WTC11 (cell line): ENCODE results near the gene SIK2. TPM values are rescaled to one million over a fixed set of nuclear protein-coding genes. Genes with fewer than 3 reads are reported as not detected.

Experiments used
- ATAC-seq: fragments of 200-7000 bp; cut with Tn5 transposase; 2 replicates; pipeline ENCODE4 v1.10.0; 2021; ENCODE audit warnings: mild to moderate bottlenecking, moderate library complexity
- CTCF ChIA-PET: fragments of 300-600 bp; sonication (Branson Sonifier 250); formaldehyde crosslinking; loops from one replicate; lab custom pipeline; 2021; ENCODE audit warnings: antibody characterized with exemption; lab: Charles Lee
- POLR2A ChIA-PET: fragments of 350-600 bp; sonication (Branson Sonifier 250); formaldehyde crosslinking; loops from one replicate; lab custom pipeline; 2021; ENCODE audit warnings: antibody characterized with exemption; lab: Charles Lee
- DNase-seq: peaks from one replicate; pipeline ENCODE4 v3.0.0; 2021; ENCODE audit warnings: low spot score
- H3K27ac Mint-ChIP-seq: 2 replicates; pipeline ENCODE4 v1.8.0; 2021; ENCODE audit warnings: mixed read lengths
- H3K27me3 Mint-ChIP-seq: 2 replicates; pipeline ENCODE4 v1.8.0; 2021; ENCODE audit warnings: low read depth, mild to moderate bottlenecking, moderate library complexity, mixed read lengths
- H3K36me3 Mint-ChIP-seq: 2 replicates; pipeline ENCODE4 v1.8.0; 2021; ENCODE audit warnings: mixed read lengths
- H3K4me1 Mint-ChIP-seq: 2 replicates; pipeline ENCODE4 v1.8.0; 2022; ENCODE audit warnings: mixed read lengths
- H3K4me3 Mint-ChIP-seq: 2 replicates; pipeline ENCODE4 v1.8.0; 2021; ENCODE audit warnings: mild to moderate bottlenecking, moderate library complexity, mixed read lengths
- H3K9me3 Mint-ChIP-seq: 2 replicates; pipeline ENCODE4 v1.8.0; 2021; ENCODE audit warnings: mixed read lengths
- ETV6 ChIP-seq: sonication (generic); formaldehyde crosslinking; IDR thresholded peaks from 2 replicates; pipeline ENCODE4 v1.8.1; 2022; ENCODE audit warnings: mild to moderate bottlenecking, missing genetic modification reagents
- FOXK1 ChIP-seq: sonication (generic); formaldehyde crosslinking; IDR thresholded peaks from 2 replicates; pipeline ENCODE4 v1.8.0; 2022; ENCODE audit warnings: mild to moderate bottlenecking, moderate library complexity, missing genetic modification reagents
- GABPB1 ChIP-seq: sonication (generic); formaldehyde crosslinking; IDR thresholded peaks from 2 replicates; pipeline ENCODE4 v1.8.1; 2023; ENCODE audit warnings: mild to moderate bottlenecking, missing genetic modification reagents
- HMGA2 ChIP-seq: fragments of 250-450 bp; sonication (Bioruptor Pico); IDR thresholded peaks from 2 replicates; pipeline ENCODE4 v1.4.0; 2021; ENCODE audit warnings: mild to moderate bottlenecking, moderate library complexity
- JUN ChIP-seq: sonication (generic); formaldehyde crosslinking; IDR thresholded peaks from 2 replicates; pipeline ENCODE4 v1.8.0; 2023; ENCODE audit warnings: mild to moderate bottlenecking, missing genetic modification reagents
- KAT7 ChIP-seq: sonication (generic); formaldehyde crosslinking; IDR thresholded peaks from 2 replicates; pipeline ENCODE4 v1.8.1; 2023; ENCODE audit warnings: missing genetic modification reagents, mild to moderate bottlenecking, borderline replicate concordance
- PRRX2 ChIP-seq: fragments of 250-450 bp; sonication (Bioruptor Pico); IDR thresholded peaks from 2 replicates; pipeline ENCODE4 v1.8.0; 2021; ENCODE audit warnings: mild to moderate bottlenecking
- TEAD1 ChIP-seq: sonication (generic); formaldehyde crosslinking; IDR thresholded peaks from 2 replicates; pipeline ENCODE4 v1.8.0; 2022; ENCODE audit warnings: mild to moderate bottlenecking, missing genetic modification reagents
- ZNF138 ChIP-seq: sonication (generic); formaldehyde crosslinking; conservative IDR thresholded peaks from 2 replicates; pipeline ENCODE4 v1.8.1; 2022; ENCODE audit warnings: mild to moderate bottlenecking, moderate library complexity, missing genetic modification reagents
- ZNF416 ChIP-seq: fragments of 250-450 bp; sonication (Bioruptor Pico); IDR thresholded peaks from 2 replicates; pipeline ENCODE4 v1.9.0; 2021; ENCODE audit warnings: mild to moderate bottlenecking, inconsistent platforms
- total RNA-seq: library from RNA; stranded (reverse); gene quantifications from 3 replicates; pipeline ENCODE4 v1.2.3, GENCODE V29; 2021
- TF ChIP-seq, protein P1 (sequence below): sonication (generic); formaldehyde crosslinking; IDR thresholded peaks from 2 replicates; pipeline ENCODE4 v1.8.0; 2023; ENCODE audit warnings: missing genetic modification reagents
- TF ChIP-seq, protein P2 (sequence below): fragments of 200-600 bp; IDR thresholded peaks from 2 replicates; pipeline ENCODE4 v1.8.0; 2022; ENCODE audit warnings: antibody characterized with exemption
- TF ChIP-seq, protein P3 (sequence below): sonication (generic); formaldehyde crosslinking; conservative IDR thresholded peaks from 2 replicates; pipeline ENCODE4 v1.8.1; 2023; ENCODE audit warnings: mild to moderate bottlenecking, low read depth, missing genetic modification reagents, moderate library complexity
- TF ChIP-seq, protein P4 (sequence below): sonication (generic); formaldehyde crosslinking; IDR thresholded peaks from 2 replicates; pipeline ENCODE4 v1.8.1; 2022; ENCODE audit warnings: mild to moderate bottlenecking, missing genetic modification reagents, moderate library complexity, borderline replicate concordance
- TF ChIP-seq, protein P5 (sequence below): sonication (generic); formaldehyde crosslinking; IDR thresholded peaks from 2 replicates; pipeline ENCODE4 v1.8.1; 2023; ENCODE audit warnings: mild to moderate bottlenecking, missing genetic modification reagents, borderline replicate concordance
- TF ChIP-seq, protein P6 (sequence below): fragments of 250-450 bp; sonication (Bioruptor Pico); IDR thresholded peaks from 2 replicates; pipeline ENCODE4 v1.9.0; 2021; ENCODE audit warnings: mild to moderate bottlenecking
- TF ChIP-seq, protein P7 (sequence below): sonication (generic); formaldehyde crosslinking; IDR thresholded peaks from 2 replicates; pipeline ENCODE4 v1.8.0; 2022; ENCODE audit warnings: mild to moderate bottlenecking, missing genetic modification reagents
- TF ChIP-seq, protein P8 (sequence below): sonication (generic); formaldehyde crosslinking; IDR thresholded peaks from 2 replicates; pipeline ENCODE4 v1.8.0; 2022; ENCODE audit warnings: mild to moderate bottlenecking, missing genetic modification reagents

SIK2 gene
- total RNA-seq, 1 experiment from 2014 or later, result 7.2 TPM

DNA sequence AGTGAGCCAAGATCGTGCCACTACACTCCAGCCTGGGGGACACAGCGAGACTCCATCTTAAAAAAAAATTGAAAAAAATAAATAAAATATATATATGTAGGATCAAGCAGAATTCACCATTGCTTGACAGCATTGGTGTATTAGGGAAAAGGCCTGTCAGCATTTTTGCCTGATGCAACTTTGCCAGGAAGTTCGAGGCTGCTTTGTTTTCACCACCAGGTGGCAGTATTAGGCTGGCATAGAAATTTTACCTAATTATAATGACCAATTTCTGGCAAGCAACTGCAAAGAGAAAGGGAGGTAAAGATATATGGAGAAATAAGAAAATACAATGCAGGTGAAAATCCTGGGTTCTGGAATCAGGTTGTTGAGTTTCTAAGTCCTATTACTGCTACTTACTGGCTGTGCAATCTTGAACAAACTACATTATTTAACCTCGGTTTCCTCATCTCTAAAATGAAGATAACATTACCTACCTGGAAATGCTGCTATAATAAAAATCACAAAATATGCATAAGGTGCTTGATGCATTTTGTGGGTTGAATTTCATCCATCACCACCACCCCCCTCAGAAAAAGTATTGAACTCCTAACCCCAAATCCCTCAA lies 37.0 kb upstream of the SIK2 start:
- CTCF ChIA-PET, result interaction anchor here (0.6 to 1.1 kb wide), 3 partner anchors 16 to 110 kb away, joined by 3 to 4 read pairs (median 3); no protein-coding TSS in a partner anchor
- no peak overlapping the region for H3K4me3 Mint-ChIP-seq
- H3K36me3 Mint-ChIP-seq, result no peaks in the 10 kb centered on the region
- DNase-seq (peak; percentile 66), ATAC-seq (no peak)
- H3K9me3 Mint-ChIP-seq, result no peaks in the 10 kb centered on the region
- POLR2A ChIA-PET, result no interaction called here
- H3K27ac Mint-ChIP-seq, result no peak overlapping the region
- TF ChIP-seq, protein P1, sequence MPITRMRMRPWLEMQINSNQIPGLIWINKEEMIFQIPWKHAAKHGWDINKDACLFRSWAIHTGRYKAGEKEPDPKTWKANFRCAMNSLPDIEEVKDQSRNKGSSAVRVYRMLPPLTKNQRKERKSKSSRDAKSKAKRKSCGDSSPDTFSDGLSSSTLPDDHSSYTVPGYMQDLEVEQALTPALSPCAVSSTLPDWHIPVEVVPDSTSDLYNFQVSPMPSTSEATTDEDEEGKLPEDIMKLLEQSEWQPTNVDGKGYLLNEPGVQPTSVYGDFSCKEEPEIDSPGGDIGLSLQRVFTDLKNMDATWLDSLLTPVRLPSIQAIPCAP, result no peak
- TF ChIP-seq, protein P2, sequence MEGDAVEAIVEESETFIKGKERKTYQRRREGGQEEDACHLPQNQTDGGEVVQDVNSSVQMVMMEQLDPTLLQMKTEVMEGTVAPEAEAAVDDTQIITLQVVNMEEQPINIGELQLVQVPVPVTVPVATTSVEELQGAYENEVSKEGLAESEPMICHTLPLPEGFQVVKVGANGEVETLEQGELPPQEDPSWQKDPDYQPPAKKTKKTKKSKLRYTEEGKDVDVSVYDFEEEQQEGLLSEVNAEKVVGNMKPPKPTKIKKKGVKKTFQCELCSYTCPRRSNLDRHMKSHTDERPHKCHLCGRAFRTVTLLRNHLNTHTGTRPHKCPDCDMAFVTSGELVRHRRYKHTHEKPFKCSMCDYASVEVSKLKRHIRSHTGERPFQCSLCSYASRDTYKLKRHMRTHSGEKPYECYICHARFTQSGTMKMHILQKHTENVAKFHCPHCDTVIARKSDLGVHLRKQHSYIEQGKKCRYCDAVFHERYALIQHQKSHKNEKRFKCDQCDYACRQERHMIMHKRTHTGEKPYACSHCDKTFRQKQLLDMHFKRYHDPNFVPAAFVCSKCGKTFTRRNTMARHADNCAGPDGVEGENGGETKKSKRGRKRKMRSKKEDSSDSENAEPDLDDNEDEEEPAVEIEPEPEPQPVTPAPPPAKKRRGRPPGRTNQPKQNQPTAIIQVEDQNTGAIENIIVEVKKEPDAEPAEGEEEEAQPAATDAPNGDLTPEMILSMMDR, result peak; percentile 83
- TF ChIP-seq GABPB1 (CRISPR knock-in tag) (peak; percentile 92), FOXK1 (CRISPR knock-in tag) (no peak)
- TF ChIP-seq, protein P3, sequence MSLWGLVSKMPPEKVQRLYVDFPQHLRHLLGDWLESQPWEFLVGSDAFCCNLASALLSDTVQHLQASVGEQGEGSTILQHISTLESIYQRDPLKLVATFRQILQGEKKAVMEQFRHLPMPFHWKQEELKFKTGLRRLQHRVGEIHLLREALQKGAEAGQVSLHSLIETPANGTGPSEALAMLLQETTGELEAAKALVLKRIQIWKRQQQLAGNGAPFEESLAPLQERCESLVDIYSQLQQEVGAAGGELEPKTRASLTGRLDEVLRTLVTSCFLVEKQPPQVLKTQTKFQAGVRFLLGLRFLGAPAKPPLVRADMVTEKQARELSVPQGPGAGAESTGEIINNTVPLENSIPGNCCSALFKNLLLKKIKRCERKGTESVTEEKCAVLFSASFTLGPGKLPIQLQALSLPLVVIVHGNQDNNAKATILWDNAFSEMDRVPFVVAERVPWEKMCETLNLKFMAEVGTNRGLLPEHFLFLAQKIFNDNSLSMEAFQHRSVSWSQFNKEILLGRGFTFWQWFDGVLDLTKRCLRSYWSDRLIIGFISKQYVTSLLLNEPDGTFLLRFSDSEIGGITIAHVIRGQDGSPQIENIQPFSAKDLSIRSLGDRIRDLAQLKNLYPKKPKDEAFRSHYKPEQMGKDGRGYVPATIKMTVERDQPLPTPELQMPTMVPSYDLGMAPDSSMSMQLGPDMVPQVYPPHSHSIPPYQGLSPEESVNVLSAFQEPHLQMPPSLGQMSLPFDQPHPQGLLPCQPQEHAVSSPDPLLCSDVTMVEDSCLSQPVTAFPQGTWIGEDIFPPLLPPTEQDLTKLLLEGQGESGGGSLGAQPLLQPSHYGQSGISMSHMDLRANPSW (CRISPR knock-in tag), result no peak
- TF ChIP-seq, protein P4, sequence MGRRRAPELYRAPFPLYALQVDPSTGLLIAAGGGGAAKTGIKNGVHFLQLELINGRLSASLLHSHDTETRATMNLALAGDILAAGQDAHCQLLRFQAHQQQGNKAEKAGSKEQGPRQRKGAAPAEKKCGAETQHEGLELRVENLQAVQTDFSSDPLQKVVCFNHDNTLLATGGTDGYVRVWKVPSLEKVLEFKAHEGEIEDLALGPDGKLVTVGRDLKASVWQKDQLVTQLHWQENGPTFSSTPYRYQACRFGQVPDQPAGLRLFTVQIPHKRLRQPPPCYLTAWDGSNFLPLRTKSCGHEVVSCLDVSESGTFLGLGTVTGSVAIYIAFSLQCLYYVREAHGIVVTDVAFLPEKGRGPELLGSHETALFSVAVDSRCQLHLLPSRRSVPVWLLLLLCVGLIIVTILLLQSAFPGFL (CRISPR knock-in tag), result no peak
- peaks cover 30% of the 10 kb centered on the region for H3K4me1 Mint-ChIP-seq
- H3K27me3 Mint-ChIP-seq, result no peaks in the 10 kb centered on the region

DNA sequence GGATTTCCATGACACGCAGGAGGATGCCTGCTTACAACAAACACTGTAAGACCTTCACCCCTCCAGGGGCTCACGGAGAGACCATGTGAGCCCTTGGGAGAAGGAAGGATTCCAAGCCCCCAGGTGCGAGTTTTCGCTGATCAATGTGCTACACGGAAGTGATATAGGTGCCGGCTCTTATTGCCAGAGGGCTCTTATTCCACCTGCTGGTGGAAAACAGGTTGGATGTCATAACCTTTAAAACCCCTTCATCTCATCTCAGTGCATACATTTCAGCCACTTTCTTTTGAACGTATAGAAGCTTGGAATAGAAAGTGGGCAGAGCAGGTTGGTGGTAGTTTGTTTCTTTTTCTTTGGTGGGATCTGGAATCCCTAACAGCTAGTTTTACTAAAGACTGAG lies 35.9 kb upstream of the SIK2 start:
- POLR2A ChIA-PET, result no interaction called here
- H3K27me3 Mint-ChIP-seq, result no peaks in the 10 kb centered on the region
- H3K4me1 Mint-ChIP-seq, result peaks cover 28% of the 10 kb centered on the region
- no peaks in the 10 kb centered on the region for H3K36me3 Mint-ChIP-seq
- DNase-seq (no peak), ATAC-seq (peak; percentile 40)
- no peaks in the 10 kb centered on the region for H3K9me3 Mint-ChIP-seq
- CTCF ChIA-PET, result interaction anchor here (0.9 to 3.3 kb wide), 6 partner anchors 20 to 285 kb away, joined by 3 to 10 read pairs (median 4); no protein-coding TSS in a partner anchor
- H3K4me3 Mint-ChIP-seq, result no peak overlapping the region
- TF ChIP-seq, protein P5, sequence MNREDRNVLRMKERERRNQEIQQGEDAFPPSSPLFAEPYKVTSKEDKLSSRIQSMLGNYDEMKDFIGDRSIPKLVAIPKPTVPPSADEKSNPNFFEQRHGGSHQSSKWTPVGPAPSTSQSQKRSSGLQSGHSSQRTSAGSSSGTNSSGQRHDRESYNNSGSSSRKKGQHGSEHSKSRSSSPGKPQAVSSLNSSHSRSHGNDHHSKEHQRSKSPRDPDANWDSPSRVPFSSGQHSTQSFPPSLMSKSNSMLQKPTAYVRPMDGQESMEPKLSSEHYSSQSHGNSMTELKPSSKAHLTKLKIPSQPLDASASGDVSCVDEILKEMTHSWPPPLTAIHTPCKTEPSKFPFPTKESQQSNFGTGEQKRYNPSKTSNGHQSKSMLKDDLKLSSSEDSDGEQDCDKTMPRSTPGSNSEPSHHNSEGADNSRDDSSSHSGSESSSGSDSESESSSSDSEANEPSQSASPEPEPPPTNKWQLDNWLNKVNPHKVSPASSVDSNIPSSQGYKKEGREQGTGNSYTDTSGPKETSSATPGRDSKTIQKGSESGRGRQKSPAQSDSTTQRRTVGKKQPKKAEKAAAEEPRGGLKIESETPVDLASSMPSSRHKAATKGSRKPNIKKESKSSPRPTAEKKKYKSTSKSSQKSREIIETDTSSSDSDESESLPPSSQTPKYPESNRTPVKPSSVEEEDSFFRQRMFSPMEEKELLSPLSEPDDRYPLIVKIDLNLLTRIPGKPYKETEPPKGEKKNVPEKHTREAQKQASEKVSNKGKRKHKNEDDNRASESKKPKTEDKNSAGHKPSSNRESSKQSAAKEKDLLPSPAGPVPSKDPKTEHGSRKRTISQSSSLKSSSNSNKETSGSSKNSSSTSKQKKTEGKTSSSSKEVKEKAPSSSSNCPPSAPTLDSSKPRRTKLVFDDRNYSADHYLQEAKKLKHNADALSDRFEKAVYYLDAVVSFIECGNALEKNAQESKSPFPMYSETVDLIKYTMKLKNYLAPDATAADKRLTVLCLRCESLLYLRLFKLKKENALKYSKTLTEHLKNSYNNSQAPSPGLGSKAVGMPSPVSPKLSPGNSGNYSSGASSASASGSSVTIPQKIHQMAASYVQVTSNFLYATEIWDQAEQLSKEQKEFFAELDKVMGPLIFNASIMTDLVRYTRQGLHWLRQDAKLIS (CRISPR knock-in tag), result no peak
- TF ChIP-seq HMGA2 (CRISPR knock-in tag), result no peak
- no peak for TF ChIP-seq PRRX2 (CRISPR knock-in tag)
- TF ChIP-seq, protein P6, sequence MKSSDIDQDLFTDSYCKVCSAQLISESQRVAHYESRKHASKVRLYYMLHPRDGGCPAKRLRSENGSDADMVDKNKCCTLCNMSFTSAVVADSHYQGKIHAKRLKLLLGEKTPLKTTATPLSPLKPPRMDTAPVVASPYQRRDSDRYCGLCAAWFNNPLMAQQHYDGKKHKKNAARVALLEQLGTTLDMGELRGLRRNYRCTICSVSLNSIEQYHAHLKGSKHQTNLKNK (CRISPR knock-in tag), result no peak
- no peak for TF ChIP-seq ZNF138 (CRISPR knock-in tag)
- no peak for TF ChIP-seq ETV6 (CRISPR knock-in tag)
- TF ChIP-seq ZNF416 (CRISPR knock-in tag), result no peak
- no peak for TF ChIP-seq KAT7 (CRISPR knock-in tag)
- TF ChIP-seq, protein P7, sequence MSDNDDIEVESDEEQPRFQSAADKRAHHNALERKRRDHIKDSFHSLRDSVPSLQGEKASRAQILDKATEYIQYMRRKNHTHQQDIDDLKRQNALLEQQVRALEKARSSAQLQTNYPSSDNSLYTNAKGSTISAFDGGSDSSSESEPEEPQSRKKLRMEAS, result no peak
- TF ChIP-seq TEAD1 (CRISPR knock-in tag), result no peak
- TF ChIP-seq, protein P8, sequence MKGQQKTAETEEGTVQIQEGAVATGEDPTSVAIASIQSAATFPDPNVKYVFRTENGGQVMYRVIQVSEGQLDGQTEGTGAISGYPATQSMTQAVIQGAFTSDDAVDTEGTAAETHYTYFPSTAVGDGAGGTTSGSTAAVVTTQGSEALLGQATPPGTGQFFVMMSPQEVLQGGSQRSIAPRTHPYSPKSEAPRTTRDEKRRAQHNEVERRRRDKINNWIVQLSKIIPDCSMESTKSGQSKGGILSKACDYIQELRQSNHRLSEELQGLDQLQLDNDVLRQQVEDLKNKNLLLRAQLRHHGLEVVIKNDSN (CRISPR knock-in tag), result no peak
- no peak for TF ChIP-seq JUN
- TF ChIP-seq, all 79 proteins: peak for 0
- no peak overlapping the region for H3K27ac Mint-ChIP-seq
